ENCODE results near the gene ABLIM2. TPM values are rescaled to one million over a fixed set of nuclear protein-coding genes. Genes with fewer than 3 reads are reported as not detected.
"Not testable (repeated sequence)": the region's sequence is repeated elsewhere in the genome, so short reads cannot be mapped to it uniquely, and the experiment has no call there.

Gene ABLIM2
- total RNA-seq, 1 experiment from 2014 or later, result 2.7 TPM

GRCh38 chr4:7918981-7919380 is 239.6 kb downstream of the ABLIM2 start:
- no TSS peak for BruUV-seq (replicated peaks)
- CTCF ChIA-PET, result no interaction called here

DNA sequence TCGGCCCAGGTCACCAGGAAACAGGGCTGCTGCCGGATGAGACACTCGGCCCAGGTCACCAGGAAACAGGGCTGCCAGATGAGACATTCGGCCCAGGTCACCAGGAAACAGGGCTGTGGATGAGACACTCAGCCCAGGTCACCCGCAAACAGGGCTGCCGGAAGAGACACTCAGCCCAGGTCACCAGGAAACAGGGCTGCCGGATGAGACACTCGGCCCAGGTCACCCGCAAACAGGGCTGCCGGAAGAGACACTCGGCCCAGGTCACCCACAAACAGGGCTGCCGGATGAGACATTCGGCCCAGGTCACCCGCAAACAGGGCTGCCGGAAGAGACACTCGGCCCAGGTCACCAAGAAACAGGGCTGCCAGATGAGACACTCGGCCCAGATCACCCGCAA is 240.4 kb downstream of the ABLIM2 start:
- peaks cover 16% of the 10 kb centered on the region for H3K4me1 ChIP-seq (ENCODE audit: insufficient read depth, low read length, poor library complexity, severe bottlenecking)
- H3K27ac ChIP-seq (ENCODE audit: low read depth, low read length, poor library complexity, severe bottlenecking); intact Hi-C loops (cut with micrococcal nuclease; ENCODE audit: unreplicated experiment); POLR2A ChIA-PET (ENCODE audit: low non-redundant PET); CTCF ChIA-PET; DNase-seq (ENCODE audit: low spot score); BruUV-seq (replicated peaks); H3K4me3 ChIP-seq (ENCODE audit: low read depth, low read length, poor library complexity, severe bottlenecking); H3K36me3 ChIP-seq (ENCODE audit: insufficient read depth, low read length, poor library complexity, severe bottlenecking); H3K27me3 ChIP-seq (replicated peaks; ENCODE audit: insufficient read depth, low read depth, low read length, poor library complexity); H3K9me3 ChIP-seq (ENCODE audit: low read depth, low read length, poor library complexity, severe bottlenecking): not testable (repeated sequence)

More at GRCh38 chr4:7918981-7919380, 239.6 kb downstream of the ABLIM2 start:
- Histone ChIP-seq H3K27me3 (replicated peaks; ENCODE audit: insufficient read depth, low read depth, low read length, poor library complexity) (no peaks in the 10 kb centered on the region), H3K4me3 (ENCODE audit: low read depth, low read length, poor library complexity, severe bottlenecking) (no peak overlapping the region), H3K27ac (ENCODE audit: low read depth, low read length, poor library complexity, severe bottlenecking) (no peak overlapping the region), H3K9me3 (ENCODE audit: low read depth, low read length, poor library complexity, severe bottlenecking) (no peaks in the 10 kb centered on the region), H3K36me3 (ENCODE audit: insufficient read depth, low read length, poor library complexity, severe bottlenecking) (no peaks in the 10 kb centered on the region), H3K4me1 (ENCODE audit: insufficient read depth, low read length, poor library complexity, severe bottlenecking) (peaks cover 16% of the 10 kb centered on the region)
- POLR2A ChIA-PET (ENCODE audit: low non-redundant PET), result no interaction called here
- TF ChIP-seq, protein P1, sequence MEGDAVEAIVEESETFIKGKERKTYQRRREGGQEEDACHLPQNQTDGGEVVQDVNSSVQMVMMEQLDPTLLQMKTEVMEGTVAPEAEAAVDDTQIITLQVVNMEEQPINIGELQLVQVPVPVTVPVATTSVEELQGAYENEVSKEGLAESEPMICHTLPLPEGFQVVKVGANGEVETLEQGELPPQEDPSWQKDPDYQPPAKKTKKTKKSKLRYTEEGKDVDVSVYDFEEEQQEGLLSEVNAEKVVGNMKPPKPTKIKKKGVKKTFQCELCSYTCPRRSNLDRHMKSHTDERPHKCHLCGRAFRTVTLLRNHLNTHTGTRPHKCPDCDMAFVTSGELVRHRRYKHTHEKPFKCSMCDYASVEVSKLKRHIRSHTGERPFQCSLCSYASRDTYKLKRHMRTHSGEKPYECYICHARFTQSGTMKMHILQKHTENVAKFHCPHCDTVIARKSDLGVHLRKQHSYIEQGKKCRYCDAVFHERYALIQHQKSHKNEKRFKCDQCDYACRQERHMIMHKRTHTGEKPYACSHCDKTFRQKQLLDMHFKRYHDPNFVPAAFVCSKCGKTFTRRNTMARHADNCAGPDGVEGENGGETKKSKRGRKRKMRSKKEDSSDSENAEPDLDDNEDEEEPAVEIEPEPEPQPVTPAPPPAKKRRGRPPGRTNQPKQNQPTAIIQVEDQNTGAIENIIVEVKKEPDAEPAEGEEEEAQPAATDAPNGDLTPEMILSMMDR (conservative IDR thresholded peaks at IDR 0.05; ENCODE audit: low read depth, low read length), result no peak
- no peak for DNase-seq (ENCODE audit: low spot score)
- intact Hi-C loops (cut with micrococcal nuclease; ENCODE audit: unreplicated experiment), result no loop called here

- H3K27ac ChIP-seq (ENCODE audit: low read depth, low read length, poor library complexity, severe bottlenecking), result no peak overlapping the region
- no TSS peak for BruUV-seq (replicated peaks)
- no peak overlapping the region for H3K4me3 ChIP-seq (ENCODE audit: low read depth, low read length, poor library complexity, severe bottlenecking)
- CTCF ChIA-PET, result no interaction called here
- peaks cover 16% of the 10 kb centered on the region for H3K4me1 ChIP-seq (ENCODE audit: insufficient read depth, low read length, poor library complexity, severe bottlenecking)
- DNase-seq (ENCODE audit: low spot score), result no peak
- TF ChIP-seq, protein P1 (conservative IDR thresholded peaks at IDR 0.05; ENCODE audit: low read depth, low read length), result no peak
- no peak for TF ChIP-seq EZH2 (IDR thresholded peaks at IDR 0.05; ENCODE audit: borderline replicate concordance, low read depth, low read length, poor library complexity, severe bottlenecking)
- H3K27me3 ChIP-seq (replicated peaks; ENCODE audit: insufficient read depth, low read depth, low read length, poor library complexity), result no peaks in the 10 kb centered on the region
- POLR2A ChIA-PET (ENCODE audit: low non-redundant PET), result no interaction called here
- intact Hi-C loops (cut with micrococcal nuclease; ENCODE audit: unreplicated experiment), result no loop called here
- H3K9me3 ChIP-seq (ENCODE audit: low read depth, low read length, poor library complexity, severe bottlenecking), result no peaks in the 10 kb centered on the region
- no peaks in the 10 kb centered on the region for H3K36me3 ChIP-seq (ENCODE audit: insufficient read depth, low read length, poor library complexity, severe bottlenecking)
Observed at GRCh38 chr4:7917669-7918068, 240.9 kb downstream of the ABLIM2 start.

GRCh38 chr4:7915875-7916242 is 242.8 kb downstream of the ABLIM2 start:
- H3K9me3 ChIP-seq (ENCODE audit: low read depth, low read length, poor library complexity, severe bottlenecking), result no peaks in the 10 kb centered on the region
- TF ChIP-seq, protein P1 (conservative IDR thresholded peaks at IDR 0.05; ENCODE audit: low read depth, low read length), result no peak
- no peak for TF ChIP-seq EZH2 (IDR thresholded peaks at IDR 0.05; ENCODE audit: borderline replicate concordance, low read depth, low read length, poor library complexity, severe bottlenecking)
- CTCF ChIA-PET, result no interaction called here
- H3K4me3 ChIP-seq (ENCODE audit: low read depth, low read length, poor library complexity, severe bottlenecking), result no peak overlapping the region
- DNase-seq (ENCODE audit: low spot score), result no peak
- H3K4me1 ChIP-seq (ENCODE audit: insufficient read depth, low read length, poor library complexity, severe bottlenecking), result peaks cover 28% of the 10 kb centered on the region
- no peak overlapping the region for H3K27ac ChIP-seq (ENCODE audit: low read depth, low read length, poor library complexity, severe bottlenecking)
- no peaks in the 10 kb centered on the region for H3K27me3 ChIP-seq (replicated peaks; ENCODE audit: insufficient read depth, low read depth, low read length, poor library complexity)
- intact Hi-C loops (cut with micrococcal nuclease; ENCODE audit: unreplicated experiment), result no loop called here
- POLR2A ChIA-PET (ENCODE audit: low non-redundant PET), result no interaction called here
- no peaks in the 10 kb centered on the region for H3K36me3 ChIP-seq (ENCODE audit: insufficient read depth, low read length, poor library complexity, severe bottlenecking)
- BruUV-seq (replicated peaks), result no TSS peak
